Measurements from ENCODE around the gene SCG3.

GRCh38 chr15:51735228-51736010, 54.1 kb downstream of the SCG3 start:
- TF ChIP-seq POLR2A (IDR thresholded peaks at IDR 0.05; ENCODE audit: extremely low read depth, insufficient read length) (no peak), CTCF (IDR thresholded peaks at IDR 0.05; ENCODE audit: low read depth, low read length) (peak; percentile 20), MYC (IDR thresholded peaks at IDR 0.05; ENCODE audit: low read depth, low read length) (no peak), MAX (IDR thresholded peaks at IDR 0.05; ENCODE audit: low read depth, low read length) (no peak)

Measured in NB4 (cell line).